Activated CD8-positive, alpha-beta T cell treated with anti-CD3 and anti-CD28 coated beads, Interleukin-2, amount 10 ng/mL, durations not matched to agents 7 days and 5 days (primary cell): Measurements from ENCODE around the gene NEU4. TPM values are rescaled to one million over a fixed set of nuclear protein-coding genes. Genes with fewer than 3 reads are reported as not detected.

ENCODE experiments used
- ATAC-seq: fragments of 150-1000 bp; cut with Tn5 transposase; one replicate; pipeline ENCODE4 v1.10.0; 2021; ENCODE audit warnings: moderate library complexity
- CTCF ChIA-PET: fragments of 350-600 bp; sonication (Branson Sonifier 250); formaldehyde crosslinking; loops from one replicate; lab custom pipeline; 2021; ENCODE audit warnings: antibody characterized with exemption; lab: Charles Lee
- POLR2A ChIA-PET: fragments of 350-600 bp; sonication (Branson Sonifier 250); formaldehyde crosslinking; loops from one replicate; lab custom pipeline; 2021; ENCODE audit warnings: antibody characterized with exemption; lab: Charles Lee
- DNase-seq: peaks from one replicate; pipeline ENCODE4 v3.0.0-alpha.2; 2020
- H3K27ac Mint-ChIP-seq: one replicate; pipeline ENCODE4 v1.8.0; 2021; ENCODE audit warnings: mild to moderate bottlenecking, mixed read lengths
- H3K27me3 Mint-ChIP-seq: one replicate; pipeline ENCODE4 v1.8.0; 2021; ENCODE audit warnings: low read depth, mixed read lengths
- H3K36me3 Mint-ChIP-seq: one replicate; pipeline ENCODE4 v1.8.0; 2021; ENCODE audit warnings: low read depth, mixed read lengths
- H3K4me1 Mint-ChIP-seq: one replicate; pipeline ENCODE4 v1.8.0; 2021; ENCODE audit warnings: low read depth, mixed read lengths
- H3K4me3 Mint-ChIP-seq: one replicate; pipeline ENCODE4 v1.8.0; 2021; ENCODE audit warnings: mild to moderate bottlenecking, mixed read lengths
- H3K9me3 Mint-ChIP-seq: one replicate; pipeline ENCODE4 v1.8.0; 2022; ENCODE audit warnings: mixed read lengths; ENCODE audit not compliant: insufficient read depth
- total RNA-seq, 2 experiments: library from RNA; stranded (reverse); gene quantifications; one replicate each; pipeline ENCODE4 v1.2.3, GENCODE V29; 2021

Gene NEU4
- total RNA-seq, 2 experiments from 2014 or later, result 0.31 to 0.45 TPM

GRCh38 chr2:241862775-241863535, 54.0 kb downstream of the NEU4 start:
- Mint-ChIP-seq H3K4me1 (peaks cover 73% of the 10 kb centered on the region), H3K4me3 (peak overlapping the region; percentile 23), H3K27ac (peak overlapping the region; percentile 78), H3K9me3 (no peaks in the 10 kb centered on the region), H3K36me3 (peaks cover 7% of the 10 kb centered on the region), H3K27me3 (peaks cover 22% of the 10 kb centered on the region)
- ATAC-seq, result no peak
- no peak for DNase-seq
- CTCF ChIA-PET, result interaction anchor here (0.6 kb wide), 1 partner anchor 130 kb away, joined by 4 read pairs; no protein-coding TSS in a partner anchor
- POLR2A ChIA-PET, result no interaction called here

GRCh38 chr2:241863536-241863954, 54.6 kb downstream of the NEU4 start:
- DNase-seq, result peak; percentile 59

GRCh38 chr2:241864168-241864849, 55.3 kb downstream of the NEU4 start:
- no peaks in the 10 kb centered on the region for H3K9me3 Mint-ChIP-seq
- ATAC-seq, result no peak
- CTCF ChIA-PET, result no interaction called here
- H3K27ac Mint-ChIP-seq, result peak overlapping the region; percentile 68
- DNase-seq, result no peak
- H3K4me3 Mint-ChIP-seq, result no peak overlapping the region
- H3K4me1 Mint-ChIP-seq, result peaks cover 81% of the 10 kb centered on the region
- POLR2A ChIA-PET, result no interaction called here
- H3K27me3 Mint-ChIP-seq, result peaks cover 22% of the 10 kb centered on the region
- peaks cover 7% of the 10 kb centered on the region for H3K36me3 Mint-ChIP-seq

More at GRCh38 chr2:241863536-241863954, 54.6 kb downstream of the NEU4 start:
- peak overlapping the region; percentile 78 for H3K27ac Mint-ChIP-seq
- ATAC-seq, result peak; percentile 31
- ChIA-PET POLR2A (no interaction called here), CTCF (no interaction called here)
- H3K4me3 Mint-ChIP-seq, result peak overlapping the region; percentile 23
- H3K9me3 Mint-ChIP-seq, result no peaks in the 10 kb centered on the region
- peaks cover 7% of the 10 kb centered on the region for H3K36me3 Mint-ChIP-seq
- H3K27me3 Mint-ChIP-seq, result peaks cover 22% of the 10 kb centered on the region
- H3K4me1 Mint-ChIP-seq, result peaks cover 76% of the 10 kb centered on the region

- Mint-ChIP-seq H3K27ac (peak overlapping the region; percentile 68), H3K27me3 (peaks cover 22% of the 10 kb centered on the region), H3K4me1 (peaks cover 78% of the 10 kb centered on the region), H3K4me3 (peak overlapping the region; percentile 20), H3K36me3 (peaks cover 7% of the 10 kb centered on the region), H3K9me3 (no peaks in the 10 kb centered on the region)
- DNase-seq (no peak), ATAC-seq (no peak)
- CTCF ChIA-PET, result no interaction called here
- POLR2A ChIA-PET, result no interaction called here
Measured at GRCh38 chr2:241864850-241865213, 55.8 kb downstream of the NEU4 start.

- no peak for ATAC-seq
- Mint-ChIP-seq H3K27me3 (peaks cover 22% of the 10 kb centered on the region), H3K27ac (peak overlapping the region; percentile 68), H3K4me1 (peaks cover 72% of the 10 kb centered on the region), H3K36me3 (peaks cover 7% of the 10 kb centered on the region), H3K4me3 (no peak overlapping the region), H3K9me3 (no peaks in the 10 kb centered on the region)
- POLR2A ChIA-PET, result no interaction called here
- CTCF ChIA-PET, result no interaction called here
- no peak for DNase-seq
Measured at GRCh38 chr2:241865416-241865956, 56.5 kb downstream of the NEU4 start.

GRCh38 chr2:241865957-241866789, 57.2 kb downstream of the NEU4 start:
- Mint-ChIP-seq H3K27ac (peak overlapping the region; percentile 68), H3K9me3 (no peaks in the 10 kb centered on the region), H3K36me3 (peaks cover 7% of the 10 kb centered on the region), H3K4me1 (peaks cover 73% of the 10 kb centered on the region), H3K27me3 (peaks cover 22% of the 10 kb centered on the region), H3K4me3 (no peak overlapping the region)
- ATAC-seq (peak; percentile 44), DNase-seq (peak; percentile 59)
- ChIA-PET POLR2A (interaction anchor here (1.2 kb wide), 2 partner anchors 12 to 103 kb away, joined by 3 to 4 read pairs; no protein-coding TSS in a partner anchor), CTCF (interaction anchor here (0.7 kb wide), 1 partner anchor 13 kb away, joined by 4 read pairs; no protein-coding TSS in a partner anchor)

Other genes with a start within 250 kb of the NEU4 start
- gene THAP4, start 172.0 kb upstream of the NEU4 start, total RNA-seq, result 10 to 100 TPM; 32.3 to 37.4 TPM
- 10 to 100 TPM; 81.2 to 94.6 TPM for gene ATG4B, start 171.5 kb upstream of the NEU4 start, total RNA-seq
- 100 to 1,000 TPM; 101 to 103 TPM for gene DTYMK, start 122.4 kb upstream of the NEU4 start, total RNA-seq
- gene ING5, start 107.2 kb upstream of the NEU4 start, total RNA-seq, result 10 to 100 TPM; 36.7 to 38.5 TPM
- 10 to 100 TPM; 26.3 to 28.0 TPM for gene D2HGDH, start 74.6 kb upstream of the NEU4 start, total RNA-seq
- under 1 TPM; 0.34 TPM for gene GAL3ST2, start 32.4 kb upstream of the NEU4 start, total RNA-seq
- gene PDCD1, start 49.7 kb downstream of the NEU4 start, total RNA-seq, result 1 to 10 TPM; 2.4 to 2.5 TPM
- not detected for gene RTP5, start 60.5 kb downstream of the NEU4 start, total RNA-seq